Ramos (cell line): ENCODE measurements around the gene CDH22.

Experiments used
- in situ Hi-C: fragments of 300-500 bp; cut with MboI; formaldehyde crosslinking; loops from one replicate; pipeline ENCODE4 v1.14.3; 2022; ENCODE audit warnings: low sequenced_read_pairs; ENCODE audit not compliant: unreplicated experiment

The CDH22 gene

GRCh38 chr20:46324960-46325703, 16.8 kb upstream of the CDH22 start:
- in situ Hi-C loops: no loop called here

- in situ Hi-C loops: no loop called here
Observed at GRCh38 chr20:46324379-46324778, 16.1 kb upstream of the CDH22 start.

- in situ Hi-C loops: no loop called here
Observed at GRCh38 chr20:46323557-46323956, 15.3 kb upstream of the CDH22 start.

GRCh38 chr20:46322641-46323040, 14.3 kb upstream of the CDH22 start:
- in situ Hi-C loops: no loop called here

GRCh38 chr20:46317685-46318177, 9.4 kb upstream of the CDH22 start:
- in situ Hi-C loops: no loop called here

GRCh38 chr20:46316984-46317684, 8.8 kb upstream of the CDH22 start:
- in situ Hi-C loops: no loop called here

GRCh38 chr20:46315311-46315710, 7.0 kb upstream of the CDH22 start:
- in situ Hi-C loops: no loop called here

GRCh38 chr20:46312945-46313861, 4.9 kb upstream of the CDH22 start:
- in situ Hi-C loops: no loop called here

GRCh38 chr20:46312075-46312944, 4.0 kb upstream of the CDH22 start:
- in situ Hi-C loops: no loop called here

- in situ Hi-C loops: no loop called here
Observed at GRCh38 chr20:46311719-46312074, 3.4 kb upstream of the CDH22 start.

GRCh38 chr20:46311039-46311650, 2.8 kb upstream of the CDH22 start:
- in situ Hi-C loops: no loop called here

GRCh38 chr20:46309945-46310344, 1.6 kb upstream of the CDH22 start:
- in situ Hi-C loops: no loop called here

GRCh38 chr20:46307999-46308257, 370 bp downstream of the CDH22 start:
- in situ Hi-C loops: no loop called here

GRCh38 chr20:46307139-46307998, 929 bp downstream of the CDH22 start:
- in situ Hi-C loops: no loop called here

- in situ Hi-C loops: no loop called here
Observed at GRCh38 chr20:46306743-46307138, 1.6 kb downstream of the CDH22 start.

- in situ Hi-C loops: no loop called here
Observed at GRCh38 chr20:46305973-46306360, 2.3 kb downstream of the CDH22 start.

GRCh38 chr20:46305331-46305972, 2.8 kb downstream of the CDH22 start:
- in situ Hi-C loops: no loop called here

GRCh38 chr20:46304852-46305251, 3.4 kb downstream of the CDH22 start:
- in situ Hi-C loops: no loop called here
